Neural cell (in vitro differentiated cells): ENCODE results near the gene CNTFR. TPM values are rescaled to one million over a fixed set of nuclear protein-coding genes. Genes with fewer than 3 reads are reported as not detected.

Source experiments
- H2AFZ ChIP-seq: fragments of 200-600, 300-800 bp; sonication (generic), shearing (Covaris generic); 2 replicates; pipeline ENCODE4 v1.6.0; 2014; ENCODE audit warnings: low read depth, mild to moderate bottlenecking, antibody characterized with exemption, low read length, moderate library complexity
- H3F3A ChIP-seq: fragments of 200-600 bp; shearing (Covaris generic); 2 replicates; pipeline ENCODE4 v1.6.1; 2016; ENCODE audit warnings: mild to moderate bottlenecking, moderate library complexity, mixed read lengths, antibody characterized with exemption, low read length; ENCODE audit not compliant: insufficient read depth, poor library complexity, severe bottlenecking
- H3K27ac ChIP-seq: fragments of 200-600, 300-800 bp; sonication (generic), shearing (Covaris generic); 2 replicates; pipeline ENCODE4 v1.5.1; 2014; ENCODE audit warnings: mild to moderate bottlenecking, low read length, moderate library complexity
- H3K27me3 ChIP-seq: fragments of 300-800, 200-600 bp; sonication (generic), shearing (Covaris generic); 2 replicates; pipeline ENCODE4 v1.6.0; 2014; ENCODE audit warnings: mild to moderate bottlenecking, low read depth, low read length, moderate library complexity; ENCODE audit not compliant: insufficient read depth
- H3K36me3 ChIP-seq: fragments of 300-800, 200-600 bp; sonication (generic), shearing (Covaris generic); 2 replicates; pipeline ENCODE4 v1.5.1; 2014; ENCODE audit warnings: mild to moderate bottlenecking, antibody characterized with exemption, low read length, moderate library complexity; ENCODE audit not compliant: insufficient read depth
- H3K4me2 ChIP-seq: fragments of 300-800, 200-600 bp; sonication (generic), shearing (Covaris generic); 2 replicates; pipeline ENCODE4 v1.6.0; 2014; ENCODE audit warnings: mild to moderate bottlenecking, low read length
- H3K4me3 ChIP-seq: fragments of 300-800, 200-600 bp; sonication (generic), shearing (Covaris generic); 2 replicates; pipeline ENCODE4 v1.5.1; 2014; ENCODE audit warnings: mild to moderate bottlenecking, low read length, moderate library complexity
- H3K79me2 ChIP-seq: fragments of 200-600 bp; shearing (Covaris generic); replicated peaks from 2 replicates; pipeline ENCODE4 v1.6.0; 2014; ENCODE audit warnings: mild to moderate bottlenecking, low read length, moderate library complexity; ENCODE audit not compliant: insufficient read depth
- H3K9ac ChIP-seq: fragments of 300-800, 200-600 bp; sonication (generic), shearing (Covaris generic); 2 replicates; pipeline ENCODE4 v1.6.1; 2016; ENCODE audit warnings: mild to moderate bottlenecking, low read length, mixed read lengths
- H3K9me2 ChIP-seq: fragments of 200-600 bp; shearing (Covaris generic); 2 replicates; pipeline ENCODE4 v1.6.1; 2016; ENCODE audit warnings: mild to moderate bottlenecking, low read length, mixed read lengths; ENCODE audit not compliant: insufficient read depth
- H3K9me3 ChIP-seq: fragments of 200-600, 300-800 bp; sonication (generic), shearing (Covaris generic); 2 replicates; pipeline ENCODE4 v1.6.1; 2016; ENCODE audit warnings: mild to moderate bottlenecking, mixed run types, low read length, moderate library complexity, mixed read lengths
- H4K20me1 ChIP-seq: fragments of 200-600 bp; shearing (Covaris generic); 2 replicates; pipeline ENCODE4 v1.6.1; 2016; ENCODE audit warnings: mild to moderate bottlenecking, mixed run types; ENCODE audit not compliant: insufficient read depth
- CTCF ChIP-seq: fragments of 450-650 bp; IDR thresholded peaks from 2 replicates; pipeline ENCODE4 v1.5.1; 2014; ENCODE audit warnings: antibody characterized with exemption, mild to moderate bottlenecking, moderate library complexity; ENCODE audit not compliant: poor library complexity, severe bottlenecking
- EP300 ChIP-seq: fragments of 450-650 bp; conservative IDR thresholded peaks from 2 replicates; pipeline ENCODE4 v1.6.1; 2014; ENCODE audit warnings: antibody characterized with exemption, mild to moderate bottlenecking, moderate library complexity; ENCODE audit not compliant: poor library complexity, severe bottlenecking
- EZH2 ChIP-seq: fragments of 200-600, 300-800 bp; shearing (Covaris generic), sonication (generic); IDR thresholded peaks from 2 replicates; pipeline ENCODE4 v1.6.1; 2014; ENCODE audit warnings: antibody characterized with exemption, low read length, borderline replicate concordance, mild to moderate bottlenecking; ENCODE audit not compliant: insufficient read depth, poor library complexity, severe bottlenecking
- MXI1 ChIP-seq: fragments of 450-650 bp; conservative IDR thresholded peaks from 2 replicates; pipeline ENCODE4 v1.6.1; 2014; ENCODE audit warnings: antibody characterized with exemption, mild to moderate bottlenecking; ENCODE audit not compliant: poor library complexity, severe bottlenecking
- POLR2AphosphoS5 ChIP-seq: IDR thresholded peaks from 2 replicates; pipeline ENCODE4 v1.6.1; 2012
- RAD21 ChIP-seq: fragments of 450-650 bp; conservative IDR thresholded peaks from 2 replicates; pipeline ENCODE4 v1.6.1; 2014; ENCODE audit warnings: antibody characterized with exemption, mild to moderate bottlenecking, moderate library complexity
- REST ChIP-seq: IDR thresholded peaks from 2 replicates; pipeline ENCODE4 v1.6.1; 2012; ENCODE audit warnings: borderline replicate concordance
- SMC3 ChIP-seq: fragments of 450-650 bp; conservative IDR thresholded peaks from 2 replicates; pipeline ENCODE4 v1.6.1; 2014; ENCODE audit warnings: antibody characterized with exemption, mild to moderate bottlenecking, moderate library complexity; ENCODE audit not compliant: poor library complexity
- TAF1 ChIP-seq: IDR thresholded peaks from 2 replicates; pipeline ENCODE4 v1.6.1; 2012; ENCODE audit warnings: low read depth
- polyA plus RNA-seq: library from polyadenylated mRNA; depleted of rRNA; stranded (reverse); fragments of >200 nt; gene quantifications from 2 replicates; pipeline ENCODE4 v1.2.3, GENCODE V29; 2014

Gene CNTFR
- polyA plus RNA-seq, 1 donor from 2014 or later: 19.0 TPM

- Histone ChIP-seq H4K20me1 (no peaks in the 10 kb centered on the region), H3K4me2 (no peak overlapping the region), H3K36me3 (peaks cover 8% of the 10 kb centered on the region), H3K79me2 (no peaks in the 10 kb centered on the region), H3K9me2 (no peaks in the 10 kb centered on the region), H3K27me3 (no peaks in the 10 kb centered on the region), H2AFZ (no peak overlapping the region), H3K9ac (no peak overlapping the region), H3K27ac (no peak overlapping the region), H3K4me3 (no peak overlapping the region), H3K9me3 (no peaks in the 10 kb centered on the region), H3F3A (no peaks in the 10 kb centered on the region)
- TF ChIP-seq RAD21 (no peak), CTCF (no peak), MXI1 (no peak), TAF1 (no peak), EP300 (no peak), EZH2 (no peak), REST (no peak)
Observed at GRCh38 chr9:34560599-34561214, 28.8 kb downstream of the CNTFR start.

GRCh38 chr9:34559624-34560455 lies 29.7 kb downstream of the CNTFR start:
- no peaks in the 10 kb centered on the region for H3K27me3 ChIP-seq
- TF ChIP-seq EZH2 (no peak), CTCF (no peak), POLR2AphosphoS5 (no peak), MXI1 (no peak), RAD21 (no peak), EP300 (no peak), SMC3 (no peak), TAF1 (no peak), REST (no peak)
- H3F3A ChIP-seq: no peaks in the 10 kb centered on the region
- H2AFZ ChIP-seq: no peak overlapping the region
- H3K27ac ChIP-seq: no peak overlapping the region
- H3K9me3 ChIP-seq: no peaks in the 10 kb centered on the region
- no peak overlapping the region for H3K4me2 ChIP-seq
- no peaks in the 10 kb centered on the region for H4K20me1 ChIP-seq
- no peak overlapping the region for H3K4me3 ChIP-seq
- peaks cover 8% of the 10 kb centered on the region for H3K36me3 ChIP-seq
- H3K79me2 ChIP-seq: no peaks in the 10 kb centered on the region
- H3K9ac ChIP-seq: no peak overlapping the region
- no peaks in the 10 kb centered on the region for H3K9me2 ChIP-seq
